HepG2 (cell line): ENCODE data around the gene NKD1. TPM values are rescaled to one million over a fixed set of nuclear protein-coding genes. Genes with fewer than 3 reads are reported as not detected.

Experiments used
- FUBP1 ChIP-seq: sonication (generic); formaldehyde crosslinking; IDR thresholded peaks from 2 replicates; pipeline ENCODE4 v1.5.1; 2020; ENCODE audit warnings: missing genetic modification reagents, mild to moderate bottlenecking, borderline replicate concordance
- GABPB1 ChIP-seq: IDR thresholded peaks from 2 replicates; pipeline ENCODE4 v1.6.1; 2016; ENCODE audit warnings: mild to moderate bottlenecking, missing genetic modification reagents, moderate library complexity, missing compliant biosample characterization
- KAT7 ChIP-seq: IDR thresholded peaks from 2 replicates; pipeline ENCODE4 v1.6.1; 2018; ENCODE audit warnings: borderline replicate concordance, missing compliant biosample characterization
- KLF16 ChIP-seq, 2 experiments: sonication (generic) in 1 of 2; formaldehyde crosslinking in 1 of 2; IDR thresholded peaks; 2 replicates each; pipeline versions ENCODE4 v1.6.1 to v1.8.0; 2016 to 2023; ENCODE audit warnings: missing genetic modification reagents in 2 of 2, missing compliant biosample characterization in 1 of 2
- NFATC3 ChIP-seq: sonication (generic); formaldehyde crosslinking; IDR thresholded peaks from 2 replicates; pipeline ENCODE4 v1.5.1; 2020; ENCODE audit warnings: mild to moderate bottlenecking, missing genetic modification reagents
- NFKBIZ ChIP-seq: IDR thresholded peaks from 2 replicates; pipeline ENCODE4 v1.6.1; 2018; ENCODE audit warnings: missing genetic modification reagents, missing compliant biosample characterization
- PHF20 ChIP-seq: sonication (generic); formaldehyde crosslinking; IDR thresholded peaks from 2 replicates; pipeline ENCODE4 v1.5.0; 2020; ENCODE audit warnings: mild to moderate bottlenecking, missing genetic modification reagents
- SAFB2 ChIP-seq: sonication (generic); formaldehyde crosslinking; IDR thresholded peaks from 2 replicates; pipeline ENCODE4 v1.5.1; 2020; ENCODE audit warnings: missing genetic modification reagents, low read depth, mild to moderate bottlenecking, borderline replicate concordance
- SP2 ChIP-seq: sonication (generic); formaldehyde crosslinking; IDR thresholded peaks from 2 replicates; pipeline ENCODE4 v1.5.1; 2020; ENCODE audit warnings: mild to moderate bottlenecking, missing genetic modification reagents
- STAG1 ChIP-seq: sonication (generic); formaldehyde crosslinking; IDR thresholded peaks from 2 replicates; pipeline ENCODE4 v1.4.0; 2020; ENCODE audit warnings: missing genetic modification reagents
- TCF12 ChIP-seq, 2 experiments: fragments of 450-650 bp in 1 of 2; sonication (generic) in 1 of 2; formaldehyde crosslinking in 1 of 2; IDR thresholded peaks; 2 replicates each; pipeline versions ENCODE4 v1.6.1 to v1.8.0; 2017 to 2022; ENCODE audit warnings: antibody characterized with exemption in 1 of 2, mild to moderate bottlenecking in 1 of 2, missing genetic modification reagents in 1 of 2, moderate library complexity in 1 of 2
- TFAP4 ChIP-seq: sonication (generic); IDR thresholded peaks from 2 replicates; pipeline ENCODE4 v1.6.1; 2016; ENCODE audit warnings: low read depth, borderline replicate concordance
- TFDP1 ChIP-seq: IDR thresholded peaks from 2 replicates; pipeline ENCODE4 v1.6.1; 2016; ENCODE audit warnings: missing compliant biosample characterization, missing genetic modification reagents, borderline replicate concordance
- ZBTB10 ChIP-seq: sonication (generic); formaldehyde crosslinking; IDR thresholded peaks from 2 replicates; pipeline ENCODE4 v1.4.0; 2020; ENCODE audit warnings: missing genetic modification reagents, borderline replicate concordance
- ZNF136 ChIP-seq: sonication (generic); formaldehyde crosslinking; IDR thresholded peaks from 2 replicates; pipeline ENCODE4 v1.8.1; 2022; ENCODE audit warnings: low read depth, mild to moderate bottlenecking, moderate library complexity, missing genetic modification reagents
- ZNF225 ChIP-seq: sonication (generic); formaldehyde crosslinking; IDR thresholded peaks from 2 replicates; pipeline ENCODE4 v1.4.0; 2020; ENCODE audit warnings: mild to moderate bottlenecking, missing genetic modification reagents
- ZNF333 ChIP-seq: sonication (generic); formaldehyde crosslinking; IDR thresholded peaks from 2 replicates; pipeline ENCODE4 v1.4.0; 2020; ENCODE audit warnings: mild to moderate bottlenecking, missing genetic modification reagents, borderline replicate concordance
- ZNF747 ChIP-seq: sonication (generic); formaldehyde crosslinking; IDR thresholded peaks from 2 replicates; pipeline ENCODE4 v1.8.1; 2023; ENCODE audit warnings: missing genetic modification reagents, mild to moderate bottlenecking, borderline replicate concordance
- ZNF777 ChIP-seq: sonication (generic); formaldehyde crosslinking; IDR thresholded peaks from 2 replicates; pipeline ENCODE4 v1.4.0; 2020; ENCODE audit warnings: missing genetic modification reagents
- ZNF83 ChIP-seq: sonication (generic); formaldehyde crosslinking; IDR thresholded peaks from 2 replicates; pipeline ENCODE4 v1.4.0; 2020; ENCODE audit warnings: missing genetic modification reagents, mild to moderate bottlenecking, borderline replicate concordance
- polyA plus RNA-seq, 8 experiments: library from polyadenylated mRNA; depleted of rRNA in 3 of 8; stranded (reverse) in 7 of 8; unstranded in 1 of 8; fragments of >200 nt; fragmentation: Illumina TruSeq in 4 of 8; extraction: Trizol in 4 of 8; gene quantifications; 2 replicates each; pipeline versions ENCODE4 v1.2.1 to v1.2.3, GENCODE V29; 2011 to 2016; ENCODE audit warnings: low read depth in 4 of 8, missing spikeins in 1 of 8, mixed read lengths in 1 of 8; ENCODE audit not compliant: insufficient read depth in 1 of 8
- total RNA-seq, 5 experiments: library from RNA; depleted of rRNA; stranded (reverse); fragments of >200 nt; fragmentation: Illumina TruSeq; extraction: Trizol; gene quantifications; 2 replicates each; pipeline ENCODE4 v1.2.3, GENCODE V29; 2016; ENCODE audit warnings: low read depth in 1 of 5
- TF ChIP-seq, protein P1 (sequence below): sonication (generic); formaldehyde crosslinking; IDR thresholded peaks from 2 replicates; pipeline ENCODE4 v1.4.0; 2020; ENCODE audit warnings: mild to moderate bottlenecking, missing genetic modification reagents

The NKD1 gene
- total and polyA plus RNA-seq, 2 of the 13 experiments (the other 11 are each of a cell fraction or from before 2014, with no cell fraction given): 70.4 to 121 TPM

DNA sequence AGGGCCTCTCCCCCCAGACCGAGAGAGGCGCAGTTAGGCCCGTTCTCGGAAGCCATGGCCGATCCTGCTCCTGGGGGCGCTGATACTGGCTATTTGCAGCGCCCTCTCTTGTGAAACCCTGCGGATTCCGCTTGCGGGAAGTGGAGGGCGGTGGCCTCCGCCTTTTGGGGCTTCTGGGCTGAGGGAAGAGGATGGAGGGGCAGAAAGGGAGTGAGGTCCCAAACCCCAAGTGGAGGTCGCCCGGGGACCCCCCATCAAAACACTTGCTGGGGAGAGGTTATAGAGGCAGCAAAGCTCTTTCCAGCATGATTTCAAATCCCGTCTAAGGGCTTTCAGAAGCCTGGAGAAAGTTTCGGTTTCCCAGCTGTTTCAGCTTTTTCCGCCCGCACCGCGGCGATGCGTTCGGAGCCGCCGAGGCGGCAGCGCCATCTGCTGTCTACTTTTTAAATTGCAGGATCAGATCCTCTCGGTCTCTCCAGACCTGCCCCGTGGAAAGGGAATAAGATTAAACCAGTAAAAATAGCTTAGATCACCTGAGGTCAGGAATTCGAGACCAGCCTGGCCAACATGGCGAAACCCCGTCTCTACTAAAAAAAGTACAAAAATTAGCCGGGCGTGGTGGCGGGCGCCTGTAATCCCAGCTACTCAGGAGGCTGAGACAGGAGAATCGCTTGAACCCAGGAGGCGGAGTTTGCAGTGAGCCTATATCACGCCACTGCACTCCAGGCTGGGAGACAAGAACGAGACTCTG, 117.1 kb downstream of the NKD1 start (continued):
- TF ChIP-seq STAG1 (CRISPR knock-in tag) (peak; percentile 97), ZNF747 (CRISPR knock-in tag) (no peak), NFKBIZ (CRISPR knock-in tag) (0 out of 2 replicates have a peak, but pooled peaks have one; percentile 40), PHF20 (CRISPR knock-in tag) (no peak), ZNF777 (CRISPR knock-in tag) (peak; percentile 36; the same call in 1 of the 2 replicates), SP2 (CRISPR knock-in tag) (0 out of 2 replicates have a peak, but pooled peaks have one; percentile 21), ZNF225 (CRISPR knock-in tag) (peak; percentile 36; the same call in 1 of the 2 replicates), NFATC3 (CRISPR knock-in tag) (no peak), ZBTB10 (CRISPR knock-in tag) (0 out of 2 replicates have a peak, but pooled peaks have one; percentile 48), KLF16 (CRISPR knock-in tag; IDR thresholded peaks at IDR 0.05) (peak in 1 of 2 experiments; percentile 58; a peak in 1 of 4 replicates), TCF12 (IDR thresholded peaks at IDR 0.05) (no peak), TCF12 (CRISPR knock-in tag; IDR thresholded peaks at IDR 0.05) (no peak), TFDP1 (CRISPR knock-in tag) (0 out of 2 replicates have a peak, but pooled peaks have one; percentile 14), ZNF83 (CRISPR knock-in tag) (no peak), TFAP4 (peak; percentile 90), KAT7 (CRISPR knock-in tag) (peak; percentile 68; the same call in 1 of the 2 replicates), FUBP1 (no peak), ZNF136 (CRISPR knock-in tag) (0 out of 2 replicates have a peak, but pooled peaks have one; percentile 32), SAFB2 (CRISPR knock-in tag) (no peak), GABPB1 (CRISPR knock-in tag) (peak; percentile 19; the same call in 1 of the 2 replicates), ZNF333 (0 out of 2 replicates have a peak, but pooled peaks have one; percentile 56)
- TF ChIP-seq, protein P1, sequence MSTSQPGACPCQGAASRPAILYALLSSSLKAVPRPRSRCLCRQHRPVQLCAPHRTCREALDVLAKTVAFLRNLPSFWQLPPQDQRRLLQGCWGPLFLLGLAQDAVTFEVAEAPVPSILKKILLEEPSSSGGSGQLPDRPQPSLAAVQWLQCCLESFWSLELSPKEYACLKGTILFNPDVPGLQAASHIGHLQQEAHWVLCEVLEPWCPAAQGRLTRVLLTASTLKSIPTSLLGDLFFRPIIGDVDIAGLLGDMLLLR (CRISPR knock-in tag): no peak
